Measurements from ENCODE around the gene DUSP23. TPM values are rescaled to one million over a fixed set of nuclear protein-coding genes. Genes with fewer than 3 reads are reported as not detected.

Gene DUSP23
- total and polyA plus RNA-seq, 3 donors from 2014 or later = 26.2 to 51.0 (median 38.3) TPM

DNA sequence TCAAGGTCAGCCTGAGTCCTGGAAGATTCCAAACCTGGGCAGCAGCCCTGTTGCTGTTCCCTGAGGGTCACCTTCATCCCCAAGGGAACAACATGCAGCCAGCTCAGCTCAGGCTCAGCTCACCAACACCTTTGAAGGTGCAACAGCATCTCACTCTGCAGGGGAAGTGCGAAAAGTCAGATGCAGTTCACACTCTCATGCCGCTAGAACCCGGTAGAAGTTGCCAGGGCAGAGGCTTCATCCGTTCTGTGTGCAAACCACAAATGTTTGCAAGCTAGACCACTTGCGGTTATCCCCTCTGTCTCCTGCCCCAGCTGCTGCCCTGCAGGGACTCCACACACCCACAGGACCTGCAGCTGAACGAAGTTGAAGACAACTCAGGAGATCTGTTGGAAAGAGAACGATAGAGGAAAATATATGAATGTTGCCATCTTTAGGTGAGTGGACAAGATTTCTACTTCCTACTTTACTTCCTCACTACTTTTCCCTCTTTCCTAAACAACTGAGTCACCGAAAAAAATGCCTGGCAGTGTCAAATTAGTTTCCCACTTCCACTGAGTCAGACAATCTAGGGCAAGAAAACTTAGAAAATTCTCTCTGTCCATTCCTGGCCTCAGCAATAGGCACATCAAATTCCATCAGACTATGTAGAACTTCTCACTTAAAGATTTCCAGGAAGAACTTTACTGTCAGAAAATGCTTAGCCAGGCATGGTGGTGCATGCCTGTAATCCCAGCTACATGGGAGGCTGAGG lies 19.6 kb downstream of the DUSP23 start:
- intact Hi-C loops (cut with DNase I; ENCODE audit: low total_unique reads) = no loop called here
- H3K9me3 ChIP-seq = no peaks in the 10 kb centered on the region
- no peak overlapping the region for H3K27ac ChIP-seq
- TF ChIP-seq CTCF (IDR thresholded peaks at IDR 0.05) (no peak), POLR2A (IDR thresholded peaks at IDR 0.05) (no peak)
- no peak for DNase-seq
- H3K36me3 ChIP-seq (ENCODE audit: low read depth, missing control alignments) = no peaks in the 10 kb centered on the region
- H3K27me3 ChIP-seq = no peaks in the 10 kb centered on the region
- 87 to 95% methylated on average over 8 of the region's 8 CpGs for WGBS, 2 donors
- H3K4me1 ChIP-seq = peaks cover 6% of the 10 kb centered on the region
- no peak overlapping the region for H3K4me3 ChIP-seq

DNA sequence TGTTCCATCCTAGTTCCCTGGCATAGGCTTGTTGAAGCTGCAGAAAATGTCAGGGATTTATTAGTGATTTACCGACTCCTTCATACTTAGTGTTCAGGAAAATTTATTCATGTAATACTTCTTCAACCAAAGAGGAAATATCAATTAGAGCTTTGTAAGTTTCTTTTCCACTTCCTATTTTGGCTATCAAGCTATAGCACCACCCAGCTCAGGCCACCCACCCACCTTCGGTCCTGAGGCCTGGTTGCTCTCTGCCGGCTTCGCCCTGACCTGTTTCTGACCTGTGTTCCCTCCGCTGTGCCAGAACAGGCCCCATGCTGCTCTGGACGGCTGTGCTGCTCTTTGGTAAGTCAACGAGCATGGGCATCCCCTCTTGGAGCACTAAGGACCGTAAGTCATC lies 21.3 kb downstream of the DUSP23 start, which contains the start of gene FCRL6:
Gene FCRL6 (plus strand): TSS at position 250 of the 400 bp plus-strand sequence. CDS start 65 bp downstream, at position 315.
- no peaks in the 10 kb centered on the region for H3K27me3 ChIP-seq
- intact Hi-C loops (cut with DNase I; ENCODE audit: low total_unique reads) = no loop called here
- peaks cover 10% of the 10 kb centered on the region for H3K4me1 ChIP-seq

DNA sequence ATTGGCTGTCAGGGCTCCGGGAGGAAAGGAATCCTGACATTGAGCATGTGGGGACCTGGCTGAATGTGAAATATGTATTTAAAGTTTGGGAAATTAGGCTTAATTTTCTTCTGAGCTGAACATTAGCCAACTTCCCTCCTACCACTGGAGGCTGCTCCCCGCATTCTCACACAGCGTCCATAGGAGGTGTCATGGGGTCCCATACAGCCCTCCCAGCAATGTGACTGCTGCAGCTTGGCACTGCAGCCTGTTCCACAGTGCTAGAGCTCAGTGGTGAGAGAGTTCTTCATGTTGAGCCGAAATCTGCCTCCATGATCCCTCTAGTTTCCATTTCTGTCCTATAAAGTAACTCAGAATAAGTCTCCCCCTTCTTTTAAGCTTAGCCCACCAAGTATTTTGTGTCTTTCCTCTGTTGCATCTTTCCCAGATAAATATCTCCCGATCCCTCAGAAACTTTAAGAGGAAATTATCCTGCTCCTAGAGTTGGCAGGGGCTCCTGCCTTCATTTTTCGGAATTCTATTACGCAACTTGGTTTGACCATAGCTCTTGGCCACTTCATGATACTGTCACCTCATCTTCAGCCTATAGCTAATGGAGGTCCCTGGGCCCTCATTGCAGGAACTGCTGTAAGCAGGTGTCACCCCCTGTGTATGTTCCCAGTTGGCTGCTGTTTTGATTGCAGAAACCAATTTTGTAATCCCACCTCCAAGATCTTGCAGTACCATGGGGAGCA lies 23.4 kb downstream of the DUSP23 start:
- intact Hi-C loops (cut with DNase I; ENCODE audit: low total_unique reads) = no loop called here
- Histone ChIP-seq H3K27me3 (no peaks in the 10 kb centered on the region), H3K4me1 (peaks cover 10% of the 10 kb centered on the region), H3K27ac (no peak overlapping the region), H3K9me3 (no peaks in the 10 kb centered on the region), H3K4me3 (no peak overlapping the region), H3K36me3 (ENCODE audit: low read depth, missing control alignments) (no peaks in the 10 kb centered on the region)
- DNase-seq = no peak
- TF ChIP-seq POLR2A (IDR thresholded peaks at IDR 0.05) (no peak), CTCF (IDR thresholded peaks at IDR 0.05) (no peak)
- 85% methylated on average over 7 of the region's 7 CpGs for WGBS, 2 donors

More for the DNA sequence above, 21.3 kb downstream of the DUSP23 start, which contains the start of gene FCRL6:
- WGBS, 2 donors = 74 to 81% methylated on average over 8 of the region's 8 CpGs
- Histone ChIP-seq H3K36me3 (ENCODE audit: low read depth, missing control alignments) (no peaks in the 10 kb centered on the region), H3K4me3 (no peak within 1 kb of the TSS), H3K27ac (no peak within 1 kb of the TSS), H3K9me3 (no peaks in the 10 kb centered on the region)
- no peak for TF ChIP-seq POLR2A (IDR thresholded peaks at IDR 0.05)
- TF ChIP-seq CTCF (IDR thresholded peaks at IDR 0.05) = no peak
- DNase-seq = no peak

DNA sequence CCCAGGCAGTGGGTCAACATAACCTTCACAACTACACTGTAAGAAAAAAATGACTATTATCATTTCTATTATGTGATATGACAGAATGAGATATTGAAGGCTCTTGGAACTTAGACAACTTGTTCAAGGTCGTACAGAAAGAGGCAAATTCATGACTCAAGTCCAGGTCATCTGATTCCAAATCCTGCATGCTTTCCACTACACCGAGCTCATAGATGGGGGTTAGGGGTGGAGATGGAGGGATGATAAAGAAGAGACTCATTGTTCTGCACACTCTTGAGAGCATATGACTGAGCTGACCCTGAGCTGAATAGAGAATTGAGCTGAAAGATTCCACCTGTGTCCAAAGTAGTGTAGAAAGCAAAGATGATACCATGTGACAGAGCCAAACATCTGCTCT lies 24.2 kb downstream of the DUSP23 start:
- intact Hi-C loops (cut with DNase I; ENCODE audit: low total_unique reads) = no loop called here
- no peak overlapping the region for H3K27ac ChIP-seq

More for the DNA sequence above, 24.2 kb downstream of the DUSP23 start:
- Histone ChIP-seq H3K27me3 (no peaks in the 10 kb centered on the region), H3K9me3 (no peaks in the 10 kb centered on the region), H3K36me3 (ENCODE audit: low read depth, missing control alignments) (no peaks in the 10 kb centered on the region), H3K4me3 (no peak overlapping the region), H3K4me1 (peaks cover 10% of the 10 kb centered on the region)
- no peak for DNase-seq
- no peak for TF ChIP-seq CTCF (IDR thresholded peaks at IDR 0.05)
- no peak for TF ChIP-seq POLR2A (IDR thresholded peaks at IDR 0.05)
- WGBS, 2 donors = 27 to 47% methylated on average over 2 of the region's 2 CpGs

Data from testis (tissue), 3 donors.